Stimulated activated CD8-positive, alpha-beta memory T cell treated with anti-CD3 and anti-CD28 coated beads, Interleukin-7, amount 100 ng/mL, for 4 hours (primary cell): Measurements from ENCODE around the gene MSANTD1.

Experiments used
- DNase-seq, 2 donors: peaks; one replicate each; pipeline ENCODE4 v3.0.0-alpha.2; 2020; ENCODE audit warnings: low read depth in 2 of 2

Gene MSANTD1

GRCh38 chr4:3263053-3263875 lies 14.3 kb downstream of the MSANTD1 start:
- no peak for DNase-seq

- no peak for DNase-seq
These were observed 14.9 kb downstream of the MSANTD1 start for GRCh38 chr4:3263876-3264193.

- no peak for DNase-seq
These were observed 17.1 kb downstream of the MSANTD1 start for GRCh38 chr4:3266076-3266475.

DNA sequence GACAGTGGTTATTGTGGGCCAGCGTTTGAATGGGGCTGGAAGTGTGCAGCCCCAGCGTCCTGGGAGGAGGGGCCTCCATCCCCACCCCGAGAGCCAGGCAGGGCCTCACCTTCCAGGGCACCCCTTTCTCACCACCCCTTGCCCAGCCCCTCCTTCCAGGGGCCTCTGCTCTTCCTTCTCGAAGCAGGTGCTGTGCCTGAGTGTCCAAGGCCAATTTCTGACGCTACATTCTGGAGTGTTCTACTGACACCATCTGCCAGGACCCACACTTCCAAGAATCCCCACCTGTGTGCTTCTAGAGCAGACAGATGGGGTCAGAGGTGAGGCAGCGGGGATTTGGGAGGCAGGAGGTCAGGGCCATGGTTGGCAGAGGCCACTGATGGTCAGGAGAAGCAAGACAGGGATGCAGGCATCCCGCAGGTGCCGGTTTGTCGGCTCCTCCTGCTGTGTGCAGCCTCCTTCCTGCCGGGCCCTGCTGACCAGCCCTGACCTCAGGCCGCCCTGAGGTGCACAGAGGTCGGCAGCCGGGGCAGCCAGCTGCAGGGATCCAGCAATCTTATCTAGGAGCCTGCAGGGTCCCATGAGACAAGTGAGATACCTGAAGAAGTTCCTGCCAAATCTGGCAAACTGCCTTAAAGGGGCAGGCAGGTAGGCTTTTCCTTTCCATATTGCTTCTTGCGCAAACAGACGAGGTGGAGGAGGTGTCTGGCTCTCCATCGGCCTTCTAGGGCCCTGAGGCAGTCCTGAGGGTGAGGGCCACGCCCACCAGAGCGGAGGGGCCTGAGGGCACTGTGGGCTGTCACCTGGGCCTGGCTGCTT lies 18.8 kb downstream of the MSANTD1 start:
- no peak for DNase-seq

- no peak for DNase-seq
These were observed 19.6 kb downstream of the MSANTD1 start for GRCh38 chr4:3268395-3269104.

GRCh38 chr4:3269105-3269927 lies 20.4 kb downstream of the MSANTD1 start:
- no peak for DNase-seq

GRCh38 chr4:3269991-3270611 lies 21.1 kb downstream of the MSANTD1 start:
- no peak for DNase-seq

DNA sequence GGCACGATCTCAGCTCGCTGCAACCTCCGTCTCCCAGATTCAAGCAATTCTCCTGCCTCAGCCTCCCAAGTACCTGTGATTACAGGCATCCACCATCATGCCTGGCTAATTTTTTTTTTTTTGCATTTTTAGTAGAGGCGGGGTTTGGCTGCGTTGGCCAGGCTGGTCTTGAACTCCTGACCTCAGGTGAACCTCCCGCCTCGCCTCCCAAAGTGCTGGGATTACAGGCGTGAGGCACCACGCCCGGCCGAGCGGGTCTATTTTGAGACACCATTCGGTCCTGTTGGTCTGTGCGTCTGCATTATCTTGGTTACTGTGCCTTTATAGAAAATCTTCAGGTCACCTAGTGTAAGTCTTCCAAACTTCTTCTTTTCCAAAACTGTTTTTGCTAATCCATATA lies 22.2 kb downstream of the MSANTD1 start:
- no peak for DNase-seq

- DNase-seq = no peak
These were observed 28.0 kb downstream of the MSANTD1 start for GRCh38 chr4:3276986-3277385.

DNA sequence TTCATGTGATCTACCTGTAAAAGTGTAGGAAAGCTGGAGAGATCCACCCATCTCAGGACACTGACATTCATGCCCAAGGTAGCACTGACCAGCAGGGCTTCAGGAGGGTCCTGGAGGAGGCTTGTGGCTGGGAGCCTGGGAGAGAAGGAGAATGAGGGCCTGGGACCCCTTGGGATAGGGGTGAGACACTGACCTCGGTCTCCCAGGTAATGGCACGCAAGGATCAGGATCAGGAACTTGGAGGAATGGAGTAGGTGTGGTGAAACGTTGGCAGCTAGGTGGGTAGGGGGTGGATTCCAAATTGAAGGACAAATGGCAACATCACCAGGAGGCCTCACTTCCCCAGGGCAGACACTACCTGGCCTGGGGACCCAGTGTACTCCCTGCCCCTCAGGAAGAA lies 31.5 kb downstream of the MSANTD1 start:
- DNase-seq = no peak

- DNase-seq = no peak
These were observed 34.5 kb downstream of the MSANTD1 start for GRCh38 chr4:3283483-3283882.

DNA sequence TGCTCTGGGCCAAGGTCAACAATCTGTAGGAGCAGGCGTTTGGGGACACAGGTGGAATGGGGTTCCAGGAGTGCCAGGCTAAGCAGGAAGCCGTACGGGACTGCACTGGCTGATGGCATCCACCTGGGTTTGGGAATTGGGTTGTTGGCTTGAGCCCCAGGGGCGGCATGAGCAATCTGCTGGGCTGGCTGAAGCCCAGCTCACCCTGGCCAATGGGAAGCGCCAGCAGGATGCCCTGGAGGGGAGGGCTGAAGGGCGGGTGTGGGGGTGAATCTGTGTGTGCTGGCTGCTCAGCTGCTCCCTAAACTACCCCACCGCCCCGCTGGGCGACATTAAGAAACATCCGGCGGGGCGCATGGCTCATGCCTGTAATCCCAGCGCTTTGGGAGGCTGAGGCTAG lies 35.0 kb downstream of the MSANTD1 start:
- no peak for DNase-seq

GRCh38 chr4:3284734-3285557 lies 36.0 kb downstream of the MSANTD1 start:
- no peak for DNase-seq

DNA sequence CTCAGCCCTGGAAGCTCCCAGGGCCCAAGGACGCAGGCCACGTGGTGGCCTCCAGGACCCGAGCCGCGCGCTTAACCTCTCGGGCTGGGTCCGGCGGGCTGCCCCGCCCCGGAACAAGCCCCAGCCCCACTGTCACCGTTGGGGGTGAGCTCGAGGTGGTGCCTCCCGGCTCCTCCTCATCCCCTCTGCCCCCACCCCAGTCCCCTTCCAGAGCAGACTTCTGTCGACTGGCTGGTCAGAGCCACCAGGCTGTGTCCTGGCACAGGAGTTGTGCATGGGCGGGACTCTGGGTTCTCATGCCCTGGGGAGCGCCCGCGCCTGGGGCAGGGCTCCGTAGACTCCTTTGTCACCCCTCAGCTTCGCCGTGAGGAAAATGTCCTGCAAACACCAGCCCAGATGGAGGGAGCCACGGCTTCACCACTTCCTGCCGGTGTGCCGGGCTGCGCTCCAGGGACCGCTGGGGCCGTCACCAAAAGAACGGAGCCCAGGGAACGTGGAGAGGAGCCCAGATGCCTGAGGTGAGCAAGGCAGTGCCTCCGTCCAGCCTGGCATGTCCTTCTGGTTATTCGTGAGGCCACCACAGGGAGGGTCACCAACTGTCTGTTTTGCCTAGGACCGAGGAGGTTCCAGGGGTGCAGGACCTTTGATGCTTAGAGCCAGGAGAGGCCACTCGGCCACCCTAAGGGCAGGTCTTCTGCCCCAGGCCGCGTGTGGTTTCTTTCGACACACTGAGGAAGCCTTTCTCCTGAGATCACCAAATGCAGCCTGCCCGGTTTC lies 36.8 kb downstream of the MSANTD1 start:
- DNase-seq = no peak

- no peak for DNase-seq
These were observed 37.6 kb downstream of the MSANTD1 start for GRCh38 chr4:3286335-3287175.

DNA sequence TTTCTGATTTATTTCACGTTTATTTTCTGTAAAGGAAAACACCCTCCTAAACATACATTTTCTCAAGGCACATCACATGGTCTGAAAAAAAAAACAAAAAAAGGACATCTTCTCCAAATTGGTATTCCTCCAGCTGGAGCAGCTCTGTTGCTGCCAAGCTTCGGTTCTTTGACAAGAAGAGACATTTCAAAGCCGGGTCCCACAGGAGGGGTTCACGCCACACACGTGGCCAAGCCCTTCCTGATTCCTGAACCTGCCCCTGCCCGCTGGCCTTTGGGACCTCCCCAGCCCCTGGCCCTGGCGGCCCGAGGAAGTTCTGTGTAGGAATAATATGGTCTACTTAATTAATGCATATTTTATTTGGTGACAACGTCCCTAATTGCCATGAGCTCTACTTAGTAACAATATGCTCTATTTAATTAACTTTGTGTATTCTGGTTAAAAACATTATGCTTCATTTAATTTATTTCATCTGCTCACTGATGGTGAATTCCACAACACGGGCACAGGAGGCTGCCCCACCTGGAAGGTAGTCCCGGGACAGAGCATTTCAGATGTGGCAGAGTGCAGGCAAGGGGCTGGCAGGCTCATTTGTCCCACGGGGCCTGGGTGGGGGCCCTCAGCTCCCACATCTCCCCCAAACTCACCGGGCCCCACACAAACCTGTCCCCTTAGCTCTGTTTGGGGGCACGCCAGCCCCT lies 38.5 kb downstream of the MSANTD1 start:
- DNase-seq = no peak

DNA sequence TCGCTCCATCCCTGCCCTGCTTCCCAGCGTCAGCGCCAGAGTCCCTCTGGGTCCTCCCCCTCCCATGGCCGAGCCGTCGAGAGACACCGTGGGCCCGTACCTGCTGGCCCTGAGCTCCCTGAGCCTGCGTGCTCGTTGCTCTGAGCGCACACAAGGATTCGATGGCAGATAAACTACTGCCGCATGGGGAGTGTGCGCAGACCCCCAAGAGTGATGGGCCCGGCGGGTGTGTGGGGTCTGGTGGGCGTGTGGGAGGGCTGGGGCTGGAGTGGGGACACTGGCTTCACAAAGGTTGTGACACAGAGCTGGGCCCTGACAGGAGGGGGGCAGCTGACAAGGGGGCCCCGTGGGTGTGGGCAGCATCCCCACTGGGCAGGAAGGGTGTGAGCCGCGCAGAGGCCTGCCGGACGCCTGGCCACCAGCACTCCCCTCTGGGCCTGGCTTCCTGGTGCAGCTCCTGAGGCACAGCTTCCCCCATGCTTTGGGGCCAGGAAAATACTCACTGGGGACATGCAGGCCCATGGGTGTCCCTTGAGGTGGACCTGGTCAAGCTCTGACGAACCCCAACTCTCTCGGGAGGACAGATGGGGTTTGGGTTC lies 39.1 kb downstream of the MSANTD1 start:
- DNase-seq = no peak
